CD4-positive, alpha-beta memory T cell (primary cell): ENCODE results near the gene MXRA5. TPM values are rescaled to one million over a fixed set of nuclear protein-coding genes. Genes with fewer than 3 reads are reported as not detected.

Source experiments
- CTCF ChIA-PET: fragments of 350-600 bp; sonication (Branson Sonifier 250); formaldehyde crosslinking; loops from one replicate; lab custom pipeline; 2021; ENCODE audit warnings: inconsistent platforms; ENCODE audit not compliant: partially characterized antibody; lab: Charles Lee
- POLR2A ChIA-PET: fragments of 350-600 bp; sonication (Branson Sonifier 250); formaldehyde crosslinking; loops from one replicate; lab custom pipeline; 2021; ENCODE audit not compliant: partially characterized antibody; lab: Charles Lee
- DNase-seq, 5 donors: peaks; one replicate each; pipeline versions ENCODE4 v3.0.0 to v3.0.0-alpha.2; 2020 to 2022; ENCODE audit warnings: mixed read lengths in 1 of 5
- H3K27ac ChIP-seq: one replicate; pipeline ENCODE4 v1.7.0; 2013; ENCODE audit warnings: low read depth, low read length
- H3K27me3 ChIP-seq: 2 replicates; pipeline ENCODE4 v1.7.0; 2013; ENCODE audit warnings: mild to moderate bottlenecking, low read length, moderate library complexity; ENCODE audit not compliant: insufficient read depth
- H3K36me3 ChIP-seq: 2 replicates; pipeline ENCODE4 v1.7.0; 2013; ENCODE audit warnings: mild to moderate bottlenecking, low read length, moderate library complexity; ENCODE audit not compliant: insufficient read depth
- H3K4me1 ChIP-seq: 2 replicates; pipeline ENCODE4 v1.7.0; 2013; ENCODE audit warnings: mild to moderate bottlenecking, low read length, moderate library complexity; ENCODE audit not compliant: insufficient read depth
- H3K4me3 ChIP-seq, 2 donors: one replicate each; pipeline ENCODE4 v1.7.0; 2013; ENCODE audit warnings: low read length in 2 of 2, mild to moderate bottlenecking in 1 of 2
- H3K9me3 ChIP-seq, 2 donors: one replicate each; pipeline ENCODE4 v1.7.0; 2013; ENCODE audit warnings: low read length in 2 of 2, control low read depth in 1 of 2; ENCODE audit not compliant: control insufficient read depth in 1 of 2
- H3K27ac Mint-ChIP-seq, 7 donors: one replicate each; pipeline ENCODE4 v1.8.0; 2020 to 2021; ENCODE audit warnings: mixed read lengths in 7 of 7, mild to moderate bottlenecking in 6 of 7, inconsistent platforms in 3 of 7, moderate library complexity in 3 of 7
- H3K27me3 Mint-ChIP-seq, 2 donors: one replicate each; pipeline ENCODE4 v1.8.0; 2020 to 2021; ENCODE audit warnings: mixed read lengths in 2 of 2
- H3K36me3 Mint-ChIP-seq, 2 donors: one replicate each; pipeline ENCODE4 v1.8.0; 2020 to 2021; ENCODE audit warnings: mixed read lengths in 2 of 2, inconsistent platforms in 1 of 2, mild to moderate bottlenecking in 1 of 2
- H3K4me1 Mint-ChIP-seq, 4 donors: one replicate each; pipeline ENCODE4 v1.8.0; 2020 to 2021; ENCODE audit warnings: mixed read lengths in 4 of 4, mild to moderate bottlenecking in 1 of 4
- H3K4me3 Mint-ChIP-seq, 8 donors: one replicate each; pipeline ENCODE4 v1.8.0; 2020 to 2021; ENCODE audit warnings: mixed read lengths in 8 of 8, mild to moderate bottlenecking in 7 of 8, moderate library complexity in 6 of 8, inconsistent platforms in 3 of 8
- H3K9me3 Mint-ChIP-seq, 8 donors: one replicate each; pipeline ENCODE4 v1.8.0; 2020 to 2021; ENCODE audit warnings: mixed read lengths in 8 of 8, mild to moderate bottlenecking in 5 of 8, inconsistent platforms in 3 of 8, moderate library complexity in 1 of 8
- intact Hi-C: fragments of 100-400 bp; cut with micrococcal nuclease; formaldehyde crosslinking; loops from one replicate; pipeline ENCODE4 v1.15.1; 2023
- polyA plus RNA-seq, 2 donors: library from polyadenylated mRNA; unstranded; fragments of 300-500 nt; fragmentation: Illumina TruSeq; gene quantifications; one replicate each; pipeline ENCODE4 v1.2.3, GENCODE V29; 2021
- total RNA-seq, 2 experiments: library from RNA; stranded (reverse); gene quantifications; one replicate each; pipeline ENCODE4 v1.2.3, GENCODE V29; 2021

MXRA5 gene, protein sequence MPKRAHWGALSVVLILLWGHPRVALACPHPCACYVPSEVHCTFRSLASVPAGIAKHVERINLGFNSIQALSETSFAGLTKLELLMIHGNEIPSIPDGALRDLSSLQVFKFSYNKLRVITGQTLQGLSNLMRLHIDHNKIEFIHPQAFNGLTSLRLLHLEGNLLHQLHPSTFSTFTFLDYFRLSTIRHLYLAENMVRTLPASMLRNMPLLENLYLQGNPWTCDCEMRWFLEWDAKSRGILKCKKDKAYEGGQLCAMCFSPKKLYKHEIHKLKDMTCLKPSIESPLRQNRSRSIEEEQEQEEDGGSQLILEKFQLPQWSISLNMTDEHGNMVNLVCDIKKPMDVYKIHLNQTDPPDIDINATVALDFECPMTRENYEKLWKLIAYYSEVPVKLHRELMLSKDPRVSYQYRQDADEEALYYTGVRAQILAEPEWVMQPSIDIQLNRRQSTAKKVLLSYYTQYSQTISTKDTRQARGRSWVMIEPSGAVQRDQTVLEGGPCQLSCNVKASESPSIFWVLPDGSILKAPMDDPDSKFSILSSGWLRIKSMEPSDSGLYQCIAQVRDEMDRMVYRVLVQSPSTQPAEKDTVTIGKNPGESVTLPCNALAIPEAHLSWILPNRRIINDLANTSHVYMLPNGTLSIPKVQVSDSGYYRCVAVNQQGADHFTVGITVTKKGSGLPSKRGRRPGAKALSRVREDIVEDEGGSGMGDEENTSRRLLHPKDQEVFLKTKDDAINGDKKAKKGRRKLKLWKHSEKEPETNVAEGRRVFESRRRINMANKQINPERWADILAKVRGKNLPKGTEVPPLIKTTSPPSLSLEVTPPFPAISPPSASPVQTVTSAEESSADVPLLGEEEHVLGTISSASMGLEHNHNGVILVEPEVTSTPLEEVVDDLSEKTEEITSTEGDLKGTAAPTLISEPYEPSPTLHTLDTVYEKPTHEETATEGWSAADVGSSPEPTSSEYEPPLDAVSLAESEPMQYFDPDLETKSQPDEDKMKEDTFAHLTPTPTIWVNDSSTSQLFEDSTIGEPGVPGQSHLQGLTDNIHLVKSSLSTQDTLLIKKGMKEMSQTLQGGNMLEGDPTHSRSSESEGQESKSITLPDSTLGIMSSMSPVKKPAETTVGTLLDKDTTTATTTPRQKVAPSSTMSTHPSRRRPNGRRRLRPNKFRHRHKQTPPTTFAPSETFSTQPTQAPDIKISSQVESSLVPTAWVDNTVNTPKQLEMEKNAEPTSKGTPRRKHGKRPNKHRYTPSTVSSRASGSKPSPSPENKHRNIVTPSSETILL (N-terminal part only)
- total RNA-seq = not detected
- not detected for polyA plus RNA-seq

DNA sequence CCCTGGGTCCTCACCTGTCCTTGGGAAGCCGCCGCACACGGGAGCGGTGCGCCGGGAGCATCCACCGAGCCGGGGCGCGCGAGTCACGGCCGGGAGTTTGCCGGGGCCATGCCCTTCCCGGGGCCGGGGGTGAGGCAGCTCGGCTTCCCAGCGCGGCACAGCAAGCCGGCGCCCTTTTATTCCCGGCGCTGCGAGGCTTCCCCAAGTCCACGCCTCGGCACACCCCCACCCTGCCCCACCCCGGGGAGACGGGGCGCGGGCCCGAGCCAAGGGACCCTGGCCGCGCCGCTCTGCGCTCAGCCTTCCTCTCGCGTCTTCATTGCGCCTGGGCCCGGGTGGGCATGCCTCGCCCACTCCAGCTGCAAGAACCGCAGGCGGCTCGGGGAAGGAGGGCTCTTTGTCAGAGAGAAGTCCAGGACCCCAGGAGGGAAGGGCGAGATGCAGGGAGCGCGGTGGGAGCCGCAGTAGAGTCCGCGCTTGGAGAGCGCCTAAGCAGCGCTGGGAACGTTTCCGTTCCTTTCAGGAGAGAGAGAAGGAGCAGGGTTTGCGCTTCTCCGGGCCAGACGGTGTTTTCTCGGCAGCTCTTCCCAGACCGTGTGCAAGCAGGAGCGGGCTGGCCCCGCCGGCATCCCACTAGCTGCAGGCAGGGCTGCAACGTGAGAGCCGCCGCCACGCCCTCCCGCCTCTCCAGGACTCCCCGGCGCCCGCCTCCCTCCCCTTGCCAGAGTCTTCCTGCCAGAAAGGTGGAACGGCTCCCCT, at the start of gene MXRA5:
Gene MXRA5, minus strand, starts transcription at position 152 of the 759 bp plus-strand sequence. CDS start 2,819 bp downstream, outside the sequence.
- H3K9me3 Mint-ChIP-seq = peaks cover 0 to 23% (median 10%) of the 10 kb centered on the region in 8 donors
- intact Hi-C loops = no loop called here
- H3K4me3 Mint-ChIP-seq = no peak within 1 kb of the TSS
- Histone ChIP-seq H3K9me3 (no peaks in the 10 kb centered on the region), H3K27me3 (no peaks in the 10 kb centered on the region), H3K27ac (no peak within 1 kb of the TSS), H3K36me3 (no peaks in the 10 kb centered on the region), H3K4me1 (no peaks in the 10 kb centered on the region), H3K4me3 (no peak within 1 kb of the TSS)
- DNase-seq = no peak
- ChIA-PET POLR2A (no interaction called here), CTCF (no interaction called here)
- H3K4me1 Mint-ChIP-seq = no peaks in the 10 kb centered on the region
- H3K36me3 Mint-ChIP-seq = peaks cover 0 to 7% of the 10 kb centered on the region in 2 donors
- H3K27me3 Mint-ChIP-seq = peaks cover 7 to 17% of the 10 kb centered on the region in 2 donors
- H3K27ac Mint-ChIP-seq = no peak within 1 kb of the TSS

DNA sequence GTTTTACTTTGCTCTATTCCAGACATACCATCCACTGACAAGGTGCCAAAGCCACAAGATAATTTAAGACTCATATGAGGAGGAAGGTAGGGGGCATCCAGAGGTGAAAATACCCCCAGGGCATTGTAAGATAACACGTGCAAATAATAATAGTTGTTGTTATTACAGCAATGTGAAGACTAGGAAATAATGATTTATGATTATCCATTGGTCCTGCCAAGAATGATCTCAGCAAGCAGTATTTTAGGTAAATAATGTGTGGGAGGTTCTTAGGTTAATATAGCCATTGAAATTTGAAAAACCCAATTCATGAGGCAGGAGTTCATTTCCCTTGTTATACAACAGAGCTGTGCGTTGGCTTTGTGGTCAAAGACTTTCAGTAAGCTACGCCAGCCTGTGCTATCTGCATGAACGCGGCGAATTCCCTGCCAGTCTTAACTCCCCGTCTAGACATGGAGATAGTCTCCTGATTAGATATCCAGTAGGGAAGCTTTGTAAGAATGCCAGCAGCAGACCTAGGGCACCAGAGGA, 47.2 kb upstream of the MXRA5 start:
- H3K4me3 ChIP-seq = no peak overlapping the region
- H3K27me3 ChIP-seq = no peaks in the 10 kb centered on the region
- no peaks in the 10 kb centered on the region for H3K4me1 ChIP-seq
- DNase-seq = no peak
- H3K9me3 ChIP-seq = no peaks in the 10 kb centered on the region
- Mint-ChIP-seq H3K9me3 (peaks cover 0 to 4% (median 0%) of the 10 kb centered on the region in 8 donors), H3K36me3 (no peaks in the 10 kb centered on the region), H3K4me1 (no peaks in the 10 kb centered on the region), H3K27me3 (peaks cover 0 to 3% of the 10 kb centered on the region in 2 donors), H3K27ac (no peak overlapping the region), H3K4me3 (no peak overlapping the region)
- intact Hi-C loops = no loop called here
- no peak overlapping the region for H3K27ac ChIP-seq
- no peaks in the 10 kb centered on the region for H3K36me3 ChIP-seq
- ChIA-PET POLR2A (no interaction called here), CTCF (no interaction called here)

- Histone ChIP-seq H3K27me3 (no peaks in the 10 kb centered on the region), H3K27ac (no peak overlapping the region), H3K4me3 (no peak overlapping the region), H3K9me3 (no peaks in the 10 kb centered on the region), H3K4me1 (no peaks in the 10 kb centered on the region), H3K36me3 (no peaks in the 10 kb centered on the region)
- CTCF ChIA-PET = no interaction called here
- H3K9me3 Mint-ChIP-seq = peaks cover 0 to 4% (median 0%) of the 10 kb centered on the region in 8 donors
- no peak for DNase-seq
- H3K27ac Mint-ChIP-seq = no peak overlapping the region
- no peak overlapping the region for H3K4me3 Mint-ChIP-seq
- POLR2A ChIA-PET = no interaction called here
- intact Hi-C loops = no loop called here
- H3K27me3 Mint-ChIP-seq = peaks cover 0 to 3% of the 10 kb centered on the region in 2 donors
- H3K36me3 Mint-ChIP-seq = no peaks in the 10 kb centered on the region
- H3K4me1 Mint-ChIP-seq = no peaks in the 10 kb centered on the region
Observed at GRCh38 chrX:3393178-3393577, 46.7 kb upstream of the MXRA5 start.

DNA sequence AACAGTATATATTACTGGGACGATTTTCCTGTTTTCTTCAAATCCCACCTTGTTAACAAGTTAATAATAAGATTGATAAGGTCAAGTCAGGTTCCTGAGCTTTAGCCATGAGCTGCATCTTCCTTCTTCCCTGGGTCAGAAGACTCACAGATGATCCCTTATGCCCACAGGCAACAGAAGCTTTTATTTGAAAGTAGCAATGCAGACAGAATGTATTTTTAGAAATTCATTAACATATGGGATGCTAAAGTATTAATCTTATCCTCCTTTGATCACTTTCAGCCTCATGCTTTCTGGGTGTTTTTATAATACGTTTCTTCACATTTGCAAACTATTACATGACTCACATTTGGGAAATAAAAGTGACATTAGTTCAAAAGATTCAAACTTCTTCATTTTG, 42.0 kb upstream of the MXRA5 start:
- H3K9me3 Mint-ChIP-seq = no peaks in the 10 kb centered on the region
- no peak for DNase-seq
- Histone ChIP-seq H3K36me3 (no peaks in the 10 kb centered on the region), H3K4me3 (no peak overlapping the region), H3K27ac (no peak overlapping the region), H3K9me3 (no peaks in the 10 kb centered on the region), H3K27me3 (no peaks in the 10 kb centered on the region), H3K4me1 (no peaks in the 10 kb centered on the region)
- intact Hi-C loops = no loop called here
- ChIA-PET CTCF (no interaction called here), POLR2A (no interaction called here)
- no peaks in the 10 kb centered on the region for H3K36me3 Mint-ChIP-seq
- no peaks in the 10 kb centered on the region for H3K4me1 Mint-ChIP-seq
- no peak overlapping the region for H3K4me3 Mint-ChIP-seq
- H3K27me3 Mint-ChIP-seq = no peaks in the 10 kb centered on the region
- H3K27ac Mint-ChIP-seq = no peak overlapping the region

DNA sequence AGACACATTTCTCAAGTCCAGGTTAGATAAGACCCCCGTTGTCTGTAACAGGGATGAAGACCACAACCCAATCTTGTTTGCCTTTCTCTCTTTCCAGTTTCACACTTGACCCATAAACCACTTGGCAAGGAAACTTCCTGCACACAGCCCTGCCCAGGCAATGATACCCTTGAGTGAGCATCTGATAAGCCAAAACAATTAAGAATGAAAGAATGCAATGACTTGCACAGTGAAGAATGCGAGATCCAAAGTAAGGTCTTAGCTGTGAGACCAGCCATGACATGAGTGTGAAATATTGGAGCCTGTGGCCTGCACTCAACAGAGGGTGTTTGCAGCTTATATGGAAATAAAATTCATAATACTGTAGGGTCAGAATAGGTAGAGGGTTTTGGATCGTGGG, 37.9 kb upstream of the MXRA5 start:
- H3K4me3 ChIP-seq = no peak overlapping the region
- no peaks in the 10 kb centered on the region for H3K36me3 Mint-ChIP-seq
- H3K9me3 Mint-ChIP-seq = peaks cover 0 to 1% (median 0%) of the 10 kb centered on the region in 8 donors
- H3K27ac ChIP-seq = no peak overlapping the region
- H3K9me3 ChIP-seq = no peaks in the 10 kb centered on the region
- H3K4me1 Mint-ChIP-seq = no peaks in the 10 kb centered on the region
- DNase-seq = no peak
- H3K27me3 Mint-ChIP-seq = no peaks in the 10 kb centered on the region
- H3K4me3 Mint-ChIP-seq = no peak overlapping the region
- no peaks in the 10 kb centered on the region for H3K27me3 ChIP-seq
- intact Hi-C loops = no loop called here
- ChIA-PET POLR2A (no interaction called here), CTCF (no interaction called here)
- no peaks in the 10 kb centered on the region for H3K4me1 ChIP-seq
- H3K36me3 ChIP-seq = no peaks in the 10 kb centered on the region
- H3K27ac Mint-ChIP-seq = no peak overlapping the region

DNA sequence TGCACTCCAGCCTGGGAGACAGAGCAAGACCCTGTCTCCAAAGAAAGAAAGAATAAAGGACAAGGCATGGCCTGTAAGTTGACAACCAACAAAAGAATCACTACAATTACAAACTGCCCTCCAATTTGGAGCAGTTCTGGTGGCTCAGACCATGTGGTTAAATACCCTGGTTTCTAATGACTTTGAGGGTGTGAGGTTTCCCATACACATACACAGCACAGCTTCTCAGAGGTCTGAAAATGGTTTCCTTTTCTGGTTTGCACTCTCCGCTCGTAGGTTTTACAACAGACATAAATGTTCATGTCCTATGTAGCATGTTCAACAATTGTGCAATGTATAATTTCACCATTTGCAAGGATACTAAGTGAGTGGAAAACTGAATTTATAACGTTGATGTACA, 34.2 kb upstream of the MXRA5 start:
- Mint-ChIP-seq H3K9me3 (peaks cover 0 to 5% (median 1%) of the 10 kb centered on the region in 8 donors), H3K27ac (no peak overlapping the region), H3K27me3 (no peaks in the 10 kb centered on the region), H3K4me3 (no peak overlapping the region), H3K4me1 (no peaks in the 10 kb centered on the region), H3K36me3 (no peaks in the 10 kb centered on the region)
- Histone ChIP-seq H3K36me3 (no peaks in the 10 kb centered on the region), H3K27me3 (no peaks in the 10 kb centered on the region), H3K9me3 (no peaks in the 10 kb centered on the region), H3K4me3 (no peak overlapping the region), H3K4me1 (no peaks in the 10 kb centered on the region), H3K27ac (no peak overlapping the region)
- ChIA-PET CTCF (no interaction called here), POLR2A (no interaction called here)
- intact Hi-C loops = no loop called here
- DNase-seq = no peak
